HG03064 (cell line): ENCODE measurements around the gene MAGEB5.
"Not testable (repeated sequence)": the region's sequence is repeated elsewhere in the genome, so short reads cannot be mapped to it uniquely, and the experiment has no call there.

ENCODE experiments used
- ATAC-seq: cut with Tn5 transposase; IDR thresholded peaks from one replicate; pipeline ENCODE4 v1.9.1; 2021; ENCODE audit warnings: low read depth; ENCODE audit not compliant: unreplicated experiment

MAGEB5 gene, protein sequence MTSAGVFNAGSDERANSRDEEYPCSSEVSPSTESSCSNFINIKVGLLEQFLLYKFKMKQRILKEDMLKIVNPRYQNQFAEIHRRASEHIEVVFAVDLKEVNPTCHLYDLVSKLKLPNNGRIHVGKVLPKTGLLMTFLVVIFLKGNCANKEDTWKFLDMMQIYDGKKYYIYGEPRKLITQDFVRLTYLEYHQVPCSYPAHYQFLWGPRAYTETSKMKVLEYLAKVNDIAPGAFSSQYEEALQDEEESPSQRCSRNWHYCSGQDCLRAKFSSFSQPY

GRCh38 chrX:26215869-26216268 is at the start of gene MAGEB5:
MAGEB5 (plus strand) TSS chrX:26216169; CDS start chrX:26217302, 1,133 bp downstream.
- ATAC-seq, result no peak

DNA sequence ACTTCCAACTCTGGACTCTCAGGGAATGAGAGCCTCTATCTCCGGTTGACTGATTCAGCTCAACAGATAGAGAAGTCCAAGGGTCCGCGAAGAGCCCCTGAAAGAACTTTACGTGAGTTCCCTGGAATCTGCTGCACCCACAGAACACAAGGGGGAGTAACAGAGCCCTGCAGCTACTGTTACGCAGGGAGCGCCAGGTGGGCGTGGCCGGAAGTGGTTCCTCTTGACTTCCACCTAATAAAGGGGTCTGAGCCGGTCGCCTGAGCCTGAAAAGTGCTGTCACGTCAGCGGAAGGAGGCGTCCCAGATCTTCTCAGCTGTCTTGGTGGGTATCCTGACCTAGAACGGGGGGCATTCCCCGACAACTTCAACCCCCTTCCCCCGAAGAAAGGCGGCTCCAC is 23.8 kb upstream of the MAGEB5 start, which contains the start of gene MAGEB6:
MAGEB6 (plus strand) TSS at position 237 of the 400 bp plus-strand sequence. CDS start 1,407 bp downstream, outside the sequence.
- ATAC-seq, result no peak

DNA sequence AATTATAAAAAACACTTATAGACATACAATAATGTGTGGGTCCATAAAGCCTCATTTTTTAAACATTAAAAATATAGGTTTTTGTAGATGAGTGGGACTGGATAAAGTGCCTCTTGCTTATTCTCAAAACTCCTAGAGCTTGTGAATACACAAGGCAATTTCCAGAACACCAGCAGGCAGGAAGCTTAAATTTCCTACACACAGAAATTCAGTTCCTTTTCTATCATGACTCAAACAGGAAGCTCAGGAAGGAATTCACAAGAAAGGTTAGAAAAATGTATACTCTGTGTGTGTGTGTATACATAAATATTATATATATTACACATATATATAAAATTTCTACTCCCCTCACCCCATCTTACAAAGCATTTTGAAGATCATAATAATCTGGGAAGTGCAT is 12.4 kb upstream of the MAGEB5 start:
- no peak for ATAC-seq

DNA sequence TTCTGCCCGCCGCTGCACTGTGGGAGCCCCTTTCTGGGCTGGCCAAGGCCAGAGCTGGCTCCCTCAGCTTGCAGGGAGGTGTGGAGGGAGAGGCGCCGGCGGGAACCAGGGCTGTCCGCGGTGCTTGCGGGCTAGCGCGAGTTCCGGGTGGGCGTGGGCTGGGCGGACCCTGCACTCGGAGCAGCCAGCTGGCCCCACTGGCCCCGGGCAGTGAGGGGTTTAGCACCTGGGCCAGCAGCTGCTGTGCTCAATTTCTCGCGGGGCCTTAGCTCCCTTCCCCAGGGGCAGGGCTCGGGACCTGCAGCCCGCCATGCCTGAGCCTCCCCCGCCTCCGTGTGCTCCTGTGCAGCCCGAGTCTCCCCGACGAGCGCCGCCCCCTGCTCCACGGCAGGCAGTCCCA is 11.3 kb upstream of the MAGEB5 start:
- ATAC-seq, result not testable (repeated sequence)

DNA sequence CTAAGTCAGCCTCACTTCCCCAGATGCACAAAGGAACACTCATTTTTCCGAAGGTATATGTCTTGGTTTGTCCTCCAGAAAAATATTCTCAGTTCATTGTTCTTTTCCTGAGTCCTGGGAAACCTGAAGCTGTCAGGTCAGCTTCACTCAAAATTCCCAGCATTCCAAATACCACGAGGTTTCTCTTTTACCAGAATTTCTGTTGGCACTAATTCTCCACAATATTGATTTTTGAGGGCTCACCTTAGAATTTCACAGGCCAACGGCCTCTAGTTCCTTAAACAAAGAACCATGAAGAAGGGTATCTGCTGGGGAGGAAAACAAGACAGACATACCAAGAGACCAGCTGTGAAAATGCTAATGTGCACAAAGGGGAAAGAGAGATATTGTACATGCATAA is 8.0 kb upstream of the MAGEB5 start:
- no peak for ATAC-seq

DNA sequence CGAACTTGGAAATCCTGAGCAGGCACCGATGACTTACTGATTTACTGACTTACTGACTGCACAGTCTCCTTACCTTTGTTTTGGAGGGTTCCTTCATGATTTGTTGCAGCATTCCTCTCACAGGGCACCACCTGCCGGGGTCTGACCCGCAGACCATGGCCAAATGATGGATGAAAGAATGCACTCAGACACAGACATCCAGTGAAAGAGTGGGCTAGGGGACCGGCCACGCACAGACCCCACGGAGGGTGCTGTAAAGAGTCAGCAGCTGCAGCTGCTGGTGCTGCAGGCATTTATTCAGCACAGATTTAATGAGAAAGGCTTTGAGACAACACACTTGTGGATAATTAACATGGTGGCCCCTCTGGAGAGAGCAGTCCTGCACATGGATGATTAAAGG is 3.4 kb downstream of the MAGEB5 start:
- ATAC-seq, result no peak

DNA sequence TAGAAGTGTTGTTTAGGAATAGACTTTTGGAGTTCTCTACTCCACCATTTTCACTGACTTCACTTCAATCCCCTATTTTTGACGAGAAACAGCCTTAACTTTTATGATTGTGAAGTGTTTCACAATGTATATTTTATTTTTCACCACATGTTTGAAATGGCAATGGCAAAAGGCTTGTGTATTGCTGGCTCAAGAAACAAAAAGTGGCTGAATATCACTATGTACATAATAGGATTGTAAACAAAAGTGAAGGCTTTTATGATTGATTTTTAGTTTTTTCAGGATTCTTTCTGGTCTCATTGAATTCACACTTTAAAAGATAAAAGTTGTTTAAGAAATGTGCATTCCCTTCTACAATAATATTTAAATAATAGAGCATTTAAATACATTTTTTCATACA is 18.2 kb downstream of the MAGEB5 start:
- no peak for ATAC-seq

DNA sequence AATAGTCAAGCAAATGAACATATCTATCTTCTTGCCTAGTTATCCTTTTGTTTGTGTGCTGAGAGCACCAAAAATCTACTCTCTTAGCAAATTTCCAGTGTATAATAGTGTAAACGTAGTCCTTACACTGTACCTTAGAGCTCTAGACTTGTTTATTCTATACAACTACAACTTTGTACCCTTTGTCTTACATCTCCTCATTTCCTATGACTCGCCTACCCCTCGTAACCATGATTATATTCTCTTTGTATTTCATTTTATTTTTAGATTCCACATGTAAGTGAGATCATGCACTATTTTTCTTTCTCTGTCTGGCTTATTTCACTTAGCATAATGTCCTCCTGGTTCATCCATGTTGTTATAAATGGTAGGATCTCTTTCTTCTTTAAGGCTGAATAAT is 37.6 kb downstream of the MAGEB5 start:
- ATAC-seq, result no peak

GRCh38 chrX:26254436-26254835 is 38.5 kb downstream of the MAGEB5 start:
- ATAC-seq, result no peak

DNA sequence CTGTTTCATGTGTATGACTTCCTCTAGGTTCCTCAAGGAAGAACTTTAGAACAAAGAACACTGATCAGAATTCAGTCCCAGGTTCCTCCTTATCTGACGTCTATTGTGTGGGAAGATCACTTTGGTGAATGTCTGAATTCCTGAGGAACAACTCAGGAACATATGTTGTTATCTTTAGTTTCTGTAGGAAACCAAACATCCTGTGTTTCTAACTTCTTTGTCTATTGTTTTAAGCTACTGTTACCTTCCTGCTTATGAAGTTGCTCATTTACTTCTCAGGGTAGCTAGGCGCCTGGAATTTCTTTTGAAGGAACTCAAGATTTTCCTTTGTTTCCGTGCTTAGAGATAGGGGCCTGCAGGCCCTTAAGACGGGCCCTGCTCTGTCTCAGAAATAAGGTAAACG is 46.2 kb downstream of the MAGEB5 start:
- ATAC-seq, result no peak
